NCI-H1417 (cell line): ENCODE measurements around the gene MEGF6.

ENCODE experiments used
- DNase-seq, 3 experiments: peaks; one replicate each; lab custom pipeline; 2025; lab: John Stamatoyannopoulos, UW

MEGF6 gene

DNA sequence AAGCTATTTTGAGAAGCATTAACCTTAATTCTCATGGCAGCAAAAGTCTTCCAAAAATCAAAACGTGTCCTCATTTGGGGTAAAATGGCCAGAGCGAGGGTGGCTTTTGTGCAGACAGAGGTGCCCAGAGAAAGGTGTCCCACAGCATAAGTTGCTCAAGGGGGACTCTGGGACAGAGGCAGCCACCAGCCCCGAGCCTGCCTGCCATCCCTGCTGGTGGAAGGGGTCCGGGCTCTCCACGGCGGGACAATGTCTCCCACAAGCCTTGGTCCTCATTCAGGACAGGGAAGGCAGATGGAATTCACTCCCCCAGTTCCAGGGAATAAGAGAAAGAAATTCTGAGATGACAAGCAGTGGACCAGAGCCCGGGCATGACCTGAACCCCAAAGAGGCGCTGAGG lies 169.4 kb downstream of the MEGF6 start:
- no peak for DNase-seq

DNA sequence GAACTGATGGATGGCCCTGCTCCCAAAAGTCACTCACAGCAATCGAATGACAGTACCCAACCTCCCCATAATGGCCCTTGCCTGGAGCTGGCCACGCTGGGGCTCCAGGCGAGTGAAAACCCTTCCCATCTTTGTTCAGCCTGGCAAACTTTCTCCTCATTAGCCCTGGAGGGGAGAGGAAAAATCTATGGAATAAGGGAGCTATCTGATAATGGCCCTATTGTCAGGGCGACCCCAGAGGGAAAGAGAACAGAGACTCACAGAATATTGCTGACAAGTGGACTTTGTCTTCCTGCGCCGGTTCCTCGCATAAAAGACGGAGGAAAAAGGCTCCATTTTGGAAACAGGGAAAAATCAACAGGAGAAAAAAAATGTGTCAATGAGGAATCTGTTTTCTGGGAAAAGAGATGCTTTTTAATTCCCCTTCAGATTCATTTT lies 169.9 kb downstream of the MEGF6 start:
- no peak for DNase-seq

- DNase-seq: no peak
These were observed 170.4 kb downstream of the MEGF6 start for GRCh38 chr1:3440711-3441409.

GRCh38 chr1:3440300-3440681 lies 171.0 kb downstream of the MEGF6 start:
- DNase-seq: no peak
